Endodermal cell (in vitro differentiated cells): ENCODE measurements around the gene ATXN10. TPM values are rescaled to one million over a fixed set of nuclear protein-coding genes. Genes with fewer than 3 reads are reported as not detected.

ENCODE experiments used
- DNase-seq: peaks from one replicate; pipeline ENCODE4 v3.0.0-alpha.2; 2017
- H3K27ac ChIP-seq: 2 replicates; pipeline ENCODE4 v1.5.1; 2013; ENCODE audit warnings: mild to moderate bottlenecking, low read depth, low read length, moderate library complexity
- H3K27me3 ChIP-seq: 2 replicates; pipeline ENCODE4 v1.6.1; 2013; ENCODE audit warnings: mild to moderate bottlenecking, low read length, moderate library complexity; ENCODE audit not compliant: insufficient read depth, control insufficient read depth, poor library complexity, severe bottlenecking
- H3K36me3 ChIP-seq: 2 replicates; pipeline ENCODE4 v1.7.0; 2013; ENCODE audit warnings: mild to moderate bottlenecking, low read length, moderate library complexity; ENCODE audit not compliant: control insufficient read depth, insufficient read depth
- H3K4me1 ChIP-seq: one replicate; pipeline ENCODE4 v1.7.0; 2013; ENCODE audit warnings: low read length; ENCODE audit not compliant: control insufficient read depth, insufficient read depth
- H3K4me3 ChIP-seq: 2 replicates; pipeline ENCODE4 v1.5.1; 2013; ENCODE audit warnings: mild to moderate bottlenecking, low read length, moderate library complexity
- H3K9ac ChIP-seq: 2 replicates; pipeline ENCODE4 v1.6.1; 2013; ENCODE audit warnings: mild to moderate bottlenecking, low read length, moderate library complexity; ENCODE audit not compliant: poor library complexity, severe bottlenecking; ENCODE audit errors: extremely low read depth
- H3K9me3 ChIP-seq: 2 replicates; pipeline ENCODE4 v1.6.1; 2013; ENCODE audit warnings: mild to moderate bottlenecking, low read length, moderate library complexity; ENCODE audit not compliant: control insufficient read depth
- H3K27ac Mint-ChIP-seq: 2 replicates; pipeline ENCODE4 v1.8.0; 2020; ENCODE audit warnings: mixed read lengths
- H3K27me3 Mint-ChIP-seq: 2 replicates; pipeline ENCODE4 v1.8.0; 2021; ENCODE audit warnings: mild to moderate bottlenecking, mixed read lengths; ENCODE audit not compliant: insufficient read depth
- H3K36me3 Mint-ChIP-seq: 2 replicates; pipeline ENCODE4 v1.8.0; 2020; ENCODE audit warnings: low read depth, mixed read lengths
- H3K4me1 Mint-ChIP-seq: 2 replicates; pipeline ENCODE4 v1.8.0; 2020; ENCODE audit warnings: mixed read lengths
- H3K4me3 Mint-ChIP-seq: 2 replicates; pipeline ENCODE4 v1.8.0; 2020; ENCODE audit warnings: mild to moderate bottlenecking, moderate library complexity, mixed read lengths
- H3K9me3 Mint-ChIP-seq: 2 replicates; pipeline ENCODE4 v1.8.0; 2020; ENCODE audit warnings: mild to moderate bottlenecking, mixed read lengths
- CTCF ChIP-seq: fragments of 200-600 bp; sonication (generic); conservative IDR thresholded peaks from 2 replicates; pipeline ENCODE4 v1.5.0; 2021; ENCODE audit warnings: antibody characterized with exemption, mild to moderate bottlenecking
- whole genome bisulfite sequencing, 2 experiments: methylation state at CpG; one replicate each; pipeline versions ENCODE4 v1.1.5 to v1.1.7; 2013; ENCODE audit warnings: missing lambda C conversion rate in 2 of 2, mixed read lengths in 1 of 2; ENCODE audit not compliant: insufficient coverage in 1 of 2, insufficient read length in 1 of 2; 5-methylcytosine and 5-hydroxymethylcytosine counted together
- total RNA-seq, 2 donors: library from RNA; stranded (reverse); fragmentation: NEBNext Ultra II Directional in 1 of 2; extraction: Animal tissue kit (Norgen Biotek cat#: 25700) in 1 of 2; gene quantifications; 2 replicates in 1 of 2; 3 replicates in 1 of 2; pipeline ENCODE4 v1.2.1, GENCODE V29; 2021

ATXN10 gene
- total RNA-seq, 2 donors from 2014 or later: 223 to 266 TPM

GRCh38 chr22:45889093-45889538, 217.5 kb downstream of the ATXN10 start:
- no peak overlapping the region for H3K4me3 Mint-ChIP-seq

GRCh38 chr22:45889539-45890350, 218.1 kb downstream of the ATXN10 start:
- 92% methylated on average over 56 of the region's 56 CpGs; no CpG with 5 or more reads in 1 of the 2 experiments for WGBS, 2 experiments
- Histone ChIP-seq H3K27ac (peak overlapping the region; percentile 97), H3K4me3 (no peak overlapping the region), H3K36me3 (no peaks in the 10 kb centered on the region), H3K9ac (no peak overlapping the region), H3K9me3 (no peaks in the 10 kb centered on the region), H3K27me3 (no peaks in the 10 kb centered on the region), H3K4me1 (no peaks in the 10 kb centered on the region)
- no peak overlapping the region for H3K27ac Mint-ChIP-seq
- DNase-seq: peak; percentile 42
- no peak for TF ChIP-seq CTCF
- no peaks in the 10 kb centered on the region for H3K36me3 Mint-ChIP-seq
- no peak overlapping the region for H3K4me3 Mint-ChIP-seq
- H3K27me3 Mint-ChIP-seq: no peaks in the 10 kb centered on the region
- no peaks in the 10 kb centered on the region for H3K4me1 Mint-ChIP-seq
- H3K9me3 Mint-ChIP-seq: no peaks in the 10 kb centered on the region

More at GRCh38 chr22:45889093-45889538, 217.5 kb downstream of the ATXN10 start:
- Histone ChIP-seq H3K36me3 (no peaks in the 10 kb centered on the region), H3K27ac (peak overlapping the region; percentile 97), H3K27me3 (no peaks in the 10 kb centered on the region), H3K4me1 (no peaks in the 10 kb centered on the region), H3K9me3 (no peaks in the 10 kb centered on the region), H3K4me3 (no peak overlapping the region), H3K9ac (no peak overlapping the region)
- Mint-ChIP-seq H3K4me1 (no peaks in the 10 kb centered on the region), H3K36me3 (no peaks in the 10 kb centered on the region), H3K27ac (no peak overlapping the region), H3K27me3 (no peaks in the 10 kb centered on the region), H3K9me3 (no peaks in the 10 kb centered on the region)
- 92 to 96% methylated on average over 5 to 10 of the region's 10 CpGs for WGBS, 2 experiments
- no peak for TF ChIP-seq CTCF
- DNase-seq: peak; percentile 37

- Mint-ChIP-seq H3K36me3 (no peaks in the 10 kb centered on the region), H3K4me1 (no peaks in the 10 kb centered on the region), H3K4me3 (no peak overlapping the region), H3K27me3 (no peaks in the 10 kb centered on the region), H3K9me3 (no peaks in the 10 kb centered on the region), H3K27ac (no peak overlapping the region)
- Histone ChIP-seq H3K27ac (peak overlapping the region; percentile 97), H3K36me3 (no peaks in the 10 kb centered on the region), H3K4me3 (no peak overlapping the region), H3K9ac (no peak overlapping the region), H3K4me1 (no peaks in the 10 kb centered on the region), H3K27me3 (no peaks in the 10 kb centered on the region), H3K9me3 (no peaks in the 10 kb centered on the region)
- TF ChIP-seq CTCF: no peak
- 90% methylated on average over 7 of the region's 26 CpGs; no CpG with 5 or more reads in 1 of the 2 experiments for WGBS, 2 experiments
- DNase-seq: no peak
These were observed 218.7 kb downstream of the ATXN10 start for GRCh38 chr22:45890351-45890635.
